ENCODE data around the gene EXOC4.
"Not testable (repeated sequence)": the region's sequence is repeated elsewhere in the genome, so short reads cannot be mapped to it uniquely, and the experiment has no call there.

EXOC4 gene

DNA sequence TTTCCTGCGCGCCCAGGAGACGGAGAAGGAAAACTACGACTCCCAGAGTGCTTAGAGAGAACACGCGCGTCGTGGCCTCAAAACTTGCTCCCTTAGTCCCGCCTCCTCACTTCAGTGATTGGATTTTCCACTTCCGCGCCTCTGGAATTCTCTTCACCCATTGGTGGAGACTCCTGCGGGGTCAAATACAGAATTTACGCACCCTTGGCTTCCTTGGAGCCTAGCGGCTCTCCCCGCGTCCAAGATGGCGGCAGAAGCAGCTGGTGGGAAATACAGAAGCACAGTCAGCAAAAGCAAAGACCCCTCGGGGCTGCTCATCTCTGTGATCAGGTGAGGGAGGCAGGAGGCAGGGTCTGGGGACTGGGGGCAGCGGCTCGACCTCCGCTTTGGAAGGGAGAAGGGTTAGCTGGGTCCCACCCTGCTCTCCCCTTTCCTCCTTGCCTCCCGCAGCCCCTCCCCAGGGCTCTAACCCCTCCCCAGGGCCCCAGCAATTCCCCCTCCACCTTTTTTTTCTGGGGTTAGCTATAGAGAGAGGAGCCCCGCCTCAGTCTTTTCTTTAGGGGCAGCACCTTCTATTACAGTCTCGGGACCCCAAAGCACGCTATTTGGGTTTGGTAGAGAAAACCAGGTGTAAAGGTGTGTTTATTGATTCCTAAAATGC lies at the start of gene EXOC4:
Gene EXOC4, plus strand, starts transcription at position 221 of the 661 bp plus-strand sequence.
- FAIRE-seq: peak; percentile 99

DNA sequence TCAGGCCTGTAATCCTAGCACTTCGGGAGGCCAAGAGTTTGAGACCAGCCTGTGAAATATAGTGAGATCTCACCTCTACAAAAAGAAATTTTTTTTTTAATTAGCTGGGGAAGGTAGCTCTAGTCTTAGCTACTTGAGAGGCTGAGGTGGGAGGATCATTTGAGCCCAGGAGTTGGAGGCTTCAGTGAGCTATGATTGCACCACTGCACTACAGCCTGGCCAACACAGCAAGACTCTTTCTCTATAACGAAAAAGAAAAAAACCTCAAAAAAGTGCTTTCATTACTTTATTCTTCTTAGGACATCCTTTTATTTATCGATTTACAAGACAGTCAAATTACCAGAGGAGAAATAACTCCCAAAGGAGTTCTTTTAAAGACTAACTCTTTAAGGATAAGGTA lies 49.4 kb upstream of the EXOC4 start:
- no peak for FAIRE-seq

- no peak for FAIRE-seq
Observed at GRCh38 chr7:133207687-133208086, 45.2 kb upstream of the EXOC4 start.

- FAIRE-seq: not testable (repeated sequence)
Observed at GRCh38 chr7:133210817-133211216, 42.1 kb upstream of the EXOC4 start.

- FAIRE-seq: not testable (repeated sequence)
Observed at GRCh38 chr7:133213772-133214171, 39.1 kb upstream of the EXOC4 start.

- FAIRE-seq: no peak
Observed at GRCh38 chr7:133217773-133218172, 35.1 kb upstream of the EXOC4 start.

DNA sequence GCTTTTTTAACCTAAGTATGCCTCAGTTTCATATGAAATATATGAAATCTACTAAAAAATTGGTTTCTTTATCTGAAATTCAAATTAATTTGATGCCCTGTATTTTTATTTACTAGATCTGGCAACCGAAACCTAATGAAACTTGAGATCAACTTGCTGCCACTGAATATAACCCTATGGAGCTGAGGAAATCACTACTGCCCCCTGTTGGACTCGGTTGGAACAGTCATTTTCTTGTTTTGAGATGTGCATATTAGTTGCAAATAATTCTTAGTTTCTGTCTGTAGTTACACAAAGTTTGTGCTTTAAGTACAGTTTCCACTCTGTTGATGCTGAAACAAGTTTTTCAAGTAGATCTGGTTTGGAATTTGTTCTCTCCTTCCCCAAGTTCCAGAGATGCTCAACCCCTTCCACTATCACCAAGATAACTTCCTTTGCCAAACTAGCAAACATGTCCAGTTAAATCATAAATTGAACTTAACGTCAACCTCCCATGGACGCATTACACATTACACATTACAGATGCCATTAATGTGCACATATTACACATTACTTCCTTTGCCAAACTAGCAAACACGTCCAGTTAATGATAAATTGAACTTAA lies 22.2 kb upstream of the EXOC4 start:
- peak; percentile 11 for FAIRE-seq

- no peak for FAIRE-seq
Observed at GRCh38 chr7:133233142-133233541, 19.7 kb upstream of the EXOC4 start.

GRCh38 chr7:133234961-133235875 lies 17.7 kb upstream of the EXOC4 start:
- no peak for FAIRE-seq

DNA sequence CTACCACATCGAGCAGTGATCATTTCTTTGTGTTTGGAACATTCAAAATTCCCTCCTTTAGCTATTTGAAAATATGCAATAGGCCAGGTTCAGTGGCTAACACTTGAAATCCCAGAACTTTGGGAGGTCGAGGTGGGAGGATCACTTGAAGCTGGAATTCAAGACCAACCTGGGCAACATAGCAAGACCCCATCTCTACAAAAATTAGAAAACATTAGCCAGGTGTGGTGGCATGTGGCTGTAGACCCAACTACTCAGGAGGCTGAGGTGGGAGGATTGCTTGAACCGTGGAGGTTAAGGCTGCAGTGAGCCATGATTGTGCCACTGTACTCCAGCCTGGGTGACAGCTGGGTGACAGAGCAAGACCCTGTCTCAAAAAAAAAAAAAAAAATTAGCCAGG lies 15.3 kb upstream of the EXOC4 start:
- FAIRE-seq: no peak

DNA sequence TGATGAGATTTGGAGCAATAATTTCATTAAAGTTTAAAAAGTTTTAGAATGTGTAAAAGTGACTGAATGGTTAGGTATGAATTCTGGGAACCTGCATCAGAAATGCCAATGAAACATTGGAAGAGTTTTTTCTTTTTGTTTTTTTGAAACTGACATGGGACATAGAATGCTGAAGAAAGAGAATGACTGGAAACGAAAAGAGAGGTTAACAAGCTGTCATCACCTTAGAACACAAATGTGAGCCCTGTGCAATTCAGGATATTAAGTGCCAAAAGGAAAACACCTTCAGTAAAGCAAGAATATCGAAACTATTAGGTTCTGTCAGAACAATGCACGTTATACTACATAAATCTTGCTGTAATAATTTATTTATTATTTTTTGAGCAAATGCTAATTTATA lies 12.6 kb upstream of the EXOC4 start:
- no peak for FAIRE-seq

DNA sequence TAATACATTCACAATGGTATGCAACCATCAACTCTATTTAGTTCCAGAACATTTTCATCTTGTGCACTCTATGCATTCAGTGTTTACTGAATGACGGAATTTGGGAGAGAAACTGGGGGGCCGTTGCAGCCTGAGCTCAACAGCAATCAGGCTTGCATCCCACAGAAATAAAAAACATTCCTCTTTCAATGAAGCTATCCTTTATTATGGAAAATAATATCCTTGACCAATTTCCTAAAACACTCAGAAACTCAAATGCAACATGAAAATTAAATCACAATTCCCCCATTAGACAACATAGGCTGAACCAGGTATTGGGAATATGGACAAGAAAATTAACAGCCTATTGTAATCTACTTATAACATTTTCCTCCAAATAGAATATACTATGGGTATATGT lies 6.3 kb upstream of the EXOC4 start:
- no peak for FAIRE-seq

DNA sequence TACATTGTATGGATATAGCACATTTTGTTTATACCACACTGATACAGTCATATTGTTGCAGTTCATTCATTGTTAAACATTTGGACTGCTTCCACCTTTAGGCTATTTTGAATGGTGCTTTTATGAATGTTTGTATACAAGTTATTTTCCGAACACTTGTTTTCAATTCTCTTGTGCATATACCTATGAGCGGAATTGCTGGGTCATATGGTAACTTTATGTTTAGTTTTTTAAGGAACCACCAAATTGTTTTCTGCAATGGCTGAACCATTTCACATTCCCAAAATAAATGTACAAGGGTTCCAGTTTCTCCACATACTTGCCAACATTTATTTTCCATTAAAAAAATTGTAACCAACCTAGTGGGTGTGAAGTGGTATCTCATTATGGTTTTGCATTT lies 4.0 kb upstream of the EXOC4 start:
- FAIRE-seq: no peak

DNA sequence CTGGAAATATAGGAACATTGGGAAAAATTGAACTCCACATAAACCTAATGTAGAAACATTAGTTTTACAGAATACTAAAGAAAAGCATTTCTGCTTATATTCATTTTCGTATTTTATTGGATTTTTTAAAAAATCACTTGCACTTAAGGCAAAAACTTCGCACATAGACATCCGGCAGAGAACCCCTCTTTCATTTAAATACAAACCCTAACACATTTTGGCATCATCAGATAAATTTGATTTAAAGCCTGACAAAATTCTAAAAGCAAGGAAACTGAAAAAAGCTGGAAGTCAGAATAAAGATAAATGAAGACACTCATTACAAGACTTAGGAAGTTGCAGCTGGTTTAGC lies 396 bp upstream of the EXOC4 start:
- FAIRE-seq: no peak

- FAIRE-seq: no peak
Observed at GRCh38 chr7:133253519-133253875, 619 bp downstream of the EXOC4 start.

- no peak for FAIRE-seq
Observed at GRCh38 chr7:133255486-133255885, 2.6 kb downstream of the EXOC4 start.

DNA sequence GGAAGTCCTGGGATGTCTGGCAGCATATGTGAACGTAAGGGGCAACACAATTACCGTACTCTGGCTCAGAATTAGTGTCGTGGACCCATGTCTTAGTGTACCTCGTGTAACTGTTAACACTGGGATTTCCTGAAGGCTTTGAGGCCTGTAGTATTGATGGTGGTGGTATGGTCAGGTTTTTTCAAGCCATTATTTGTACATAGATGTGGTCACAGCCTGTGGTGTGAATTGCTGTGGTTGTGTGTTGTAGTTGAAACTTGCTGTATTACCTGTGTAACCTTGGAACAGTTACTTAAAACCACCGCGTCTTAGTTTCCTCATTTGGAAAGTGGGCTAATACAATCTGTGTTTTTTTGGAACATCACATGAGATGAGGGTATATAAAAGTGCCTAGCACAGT lies 5.3 kb downstream of the EXOC4 start:
- no peak for FAIRE-seq

DNA sequence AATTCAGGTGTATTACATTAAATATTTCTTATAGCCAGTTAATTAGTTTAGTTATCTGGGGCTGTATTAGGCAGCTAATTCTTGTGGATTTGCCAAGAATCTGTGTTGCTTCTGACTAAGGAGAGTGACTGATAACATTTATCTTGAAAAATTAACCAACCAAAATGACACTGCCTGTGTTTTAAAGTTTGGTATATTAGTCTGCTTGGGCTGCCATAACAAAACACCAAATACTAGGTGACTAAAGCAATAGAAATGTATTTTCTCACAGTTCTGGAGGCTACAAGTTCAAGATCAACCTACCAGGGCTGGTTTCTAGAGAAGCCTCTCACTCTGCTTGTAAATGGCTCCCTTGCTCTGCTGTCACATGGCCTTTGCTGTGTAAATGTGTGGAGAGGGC lies 12.9 kb downstream of the EXOC4 start:
- no peak for FAIRE-seq

DNA sequence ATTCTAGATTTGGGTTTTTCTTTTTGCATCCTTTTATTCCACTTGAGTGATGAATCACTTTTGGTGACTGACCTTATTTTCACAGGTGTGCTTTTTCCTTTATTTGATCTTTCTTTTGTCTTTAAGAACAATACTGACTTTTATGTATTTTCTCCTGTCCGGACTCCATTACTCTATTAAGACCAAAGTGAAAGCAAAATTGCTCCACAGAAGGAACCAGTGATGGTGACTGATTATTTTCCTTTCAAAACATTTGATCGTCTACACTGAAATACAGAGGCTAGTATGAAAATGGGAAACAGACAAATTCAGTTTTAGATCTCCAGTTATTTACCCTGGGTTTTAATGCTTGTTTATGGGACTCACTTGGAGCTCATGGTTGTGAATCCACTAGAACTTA lies 15.5 kb downstream of the EXOC4 start:
- no peak for FAIRE-seq

GRCh38 chr7:133272336-133272735 lies 19.5 kb downstream of the EXOC4 start:
- FAIRE-seq: no peak

- FAIRE-seq: no peak
Observed at GRCh38 chr7:133273227-133273626, 20.3 kb downstream of the EXOC4 start.

DNA sequence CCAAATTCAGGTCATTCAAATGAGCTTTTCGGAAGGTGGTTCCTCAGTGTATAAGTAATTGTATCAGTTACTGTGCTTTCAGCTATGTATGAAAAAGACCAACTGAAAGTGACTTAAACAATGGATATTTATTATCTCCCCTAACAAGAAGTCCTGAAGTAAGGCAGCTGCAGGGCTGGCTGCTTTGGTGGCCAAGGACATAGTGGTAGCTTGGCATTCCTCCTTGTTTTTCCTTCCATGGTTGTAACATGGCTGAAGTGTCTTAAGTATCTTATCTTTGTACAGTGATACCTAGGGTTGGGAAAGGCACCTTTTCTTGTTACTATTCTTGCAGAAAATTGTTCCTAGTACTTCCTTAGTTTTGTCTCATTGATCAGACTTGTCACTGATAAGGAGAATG lies 21.4 kb downstream of the EXOC4 start:
- no peak for FAIRE-seq

DNA sequence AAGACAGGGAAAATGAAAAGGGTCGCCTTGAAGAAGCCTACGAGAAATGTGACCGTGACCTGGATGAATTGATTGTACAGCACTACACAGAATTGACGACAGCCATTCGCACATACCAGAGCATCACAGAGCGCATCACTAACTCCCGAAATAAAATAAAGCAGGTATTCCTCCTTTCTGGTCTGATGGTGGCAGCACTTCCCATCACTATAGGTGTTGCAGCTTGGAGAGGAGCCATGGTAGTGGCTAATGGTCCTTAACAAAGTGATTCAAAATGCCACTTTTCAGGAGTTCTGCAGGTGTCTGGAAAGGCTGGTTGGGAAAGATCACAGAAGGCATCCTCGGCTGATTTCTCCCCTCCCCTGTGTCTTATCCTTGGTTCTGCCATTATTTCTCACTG lies 22.1 kb downstream of the EXOC4 start:
- no peak for FAIRE-seq

- no peak for FAIRE-seq
Observed at GRCh38 chr7:133275446-133276095, 22.7 kb downstream of the EXOC4 start.
